Neural cell (in vitro differentiated cells): ENCODE measurements around the gene GOLGA6L9.
"Not testable (repeated sequence)": the region's sequence is repeated elsewhere in the genome, so short reads cannot be mapped to it uniquely, and the experiment has no call there.

Experiments used
- CTCF ChIP-seq: fragments of 450-650 bp; IDR thresholded peaks from 2 replicates; pipeline ENCODE4 v1.5.1; 2014; ENCODE audit warnings: antibody characterized with exemption, mild to moderate bottlenecking, moderate library complexity; ENCODE audit not compliant: poor library complexity, severe bottlenecking
- EP300 ChIP-seq: fragments of 450-650 bp; conservative IDR thresholded peaks from 2 replicates; pipeline ENCODE4 v1.6.1; 2014; ENCODE audit warnings: antibody characterized with exemption, mild to moderate bottlenecking, moderate library complexity; ENCODE audit not compliant: poor library complexity, severe bottlenecking
- RAD21 ChIP-seq: fragments of 450-650 bp; conservative IDR thresholded peaks from 2 replicates; pipeline ENCODE4 v1.6.1; 2014; ENCODE audit warnings: antibody characterized with exemption, mild to moderate bottlenecking, moderate library complexity

- not testable (repeated sequence) for TF ChIP-seq CTCF, EP300, RAD21
Observed at GRCh38 chr15:82476697-82477342, 47.2 kb downstream of the GOLGA6L9 start.
